GM23338 (cell line): ENCODE results near the gene CTNNA3. TPM values are rescaled to one million over a fixed set of nuclear protein-coding genes. Genes with fewer than 3 reads are reported as not detected.

ENCODE experiments used
- ATAC-seq: fragments of 200-7000 bp; cut with Tn5 transposase; 3 replicates; pipeline ENCODE4 v1.9.1; 2020
- DNase-seq: peaks from one replicate; pipeline ENCODE4 v3.0.0-alpha.2; 2015; ENCODE audit warnings: low spot score
- H2AFZ ChIP-seq: fragments of 200-600 bp; sonication (generic); 2 replicates; pipeline ENCODE4 v1.8.0; 2016; ENCODE audit warnings: antibody characterized with exemption, mild to moderate bottlenecking, moderate library complexity
- H3F3A ChIP-seq: fragments of 200-600 bp; sonication (generic); replicated peaks from 2 replicates; pipeline ENCODE4 v1.8.0; 2017; ENCODE audit warnings: antibody characterized with exemption, mixed run types, low read depth
- H3K27ac ChIP-seq: fragments of 200-600 bp; sonication (generic); 2 replicates; pipeline ENCODE4 v1.6.1; 2016; ENCODE audit warnings: low read depth
- H3K27me3 ChIP-seq: fragments of 200-600 bp; sonication (generic); 2 replicates; pipeline ENCODE4 v1.8.0; 2016; ENCODE audit warnings: mild to moderate bottlenecking, mixed run types, moderate library complexity; ENCODE audit not compliant: insufficient read depth
- H3K36me3 ChIP-seq: fragments of 200-600 bp; sonication (generic); 2 replicates; pipeline ENCODE4 v1.8.0; 2016; ENCODE audit warnings: mild to moderate bottlenecking; ENCODE audit not compliant: insufficient read depth
- H3K4me1 ChIP-seq: fragments of 200-600 bp; sonication (generic); 2 replicates; pipeline ENCODE4 v1.8.0; 2016; ENCODE audit warnings: mild to moderate bottlenecking, moderate library complexity; ENCODE audit not compliant: insufficient read depth
- H3K4me2 ChIP-seq: fragments of 200-600 bp; sonication (generic); 2 replicates; pipeline ENCODE4 v1.7.1; 2017; ENCODE audit warnings: mixed run types
- H3K4me3 ChIP-seq: fragments of 200-600 bp; sonication (generic); 2 replicates; pipeline ENCODE4 v1.6.1; 2016; ENCODE audit warnings: mixed run types
- H3K79me2 ChIP-seq: fragments of 200-600 bp; sonication (generic); replicated peaks from 2 replicates; pipeline ENCODE4 v1.8.0; 2017; ENCODE audit warnings: mild to moderate bottlenecking; ENCODE audit not compliant: insufficient read depth
- H3K9me2 ChIP-seq: fragments of 200-600 bp; sonication (generic); 2 replicates; pipeline ENCODE4 v1.8.0; 2017; ENCODE audit not compliant: insufficient read depth
- H4K20me1 ChIP-seq: fragments of 200-600 bp; sonication (generic); replicated peaks from 2 replicates; pipeline ENCODE4 v1.8.0; 2017; ENCODE audit warnings: mild to moderate bottlenecking; ENCODE audit not compliant: insufficient read depth
- H3K27ac Mint-ChIP-seq: 2 replicates; pipeline ENCODE4 v1.8.0; 2020; ENCODE audit warnings: inconsistent platforms, mild to moderate bottlenecking, moderate library complexity, mixed read lengths
- H3K27me3 Mint-ChIP-seq: 3 replicates; pipeline ENCODE4 v1.8.0; 2022; ENCODE audit warnings: low read depth, mild to moderate bottlenecking, moderate library complexity, mixed read lengths, inconsistent platforms; ENCODE audit not compliant: insufficient read depth, poor library complexity
- H3K36me3 Mint-ChIP-seq: 3 replicates; pipeline ENCODE4 v1.8.0; 2021; ENCODE audit warnings: low read depth, mild to moderate bottlenecking, inconsistent platforms, moderate library complexity, mixed read lengths
- H3K4me1 Mint-ChIP-seq: 3 replicates; pipeline ENCODE4 v1.8.0; 2020; ENCODE audit warnings: mild to moderate bottlenecking, inconsistent platforms, mixed read lengths
- H3K4me3 Mint-ChIP-seq: 3 replicates; pipeline ENCODE4 v1.8.0; 2021; ENCODE audit warnings: moderate library complexity, mild to moderate bottlenecking, inconsistent platforms, mixed read lengths
- H3K9me3 Mint-ChIP-seq: 3 replicates; pipeline ENCODE4 v1.8.0; 2020; ENCODE audit warnings: moderate library complexity, mild to moderate bottlenecking, inconsistent platforms, mixed read lengths
- CREB1 ChIP-seq: fragments of 250-450 bp; sonication (Bioruptor Pico); IDR thresholded peaks from 2 replicates; pipeline ENCODE4 v1.5.0; 2020; ENCODE audit warnings: low read depth, mild to moderate bottlenecking, moderate library complexity
- CTCF ChIP-seq, 2 experiments: fragments of 200-600 bp in 1 of 2; sonication (generic) in 1 of 2; conservative IDR thresholded peaks; 2 replicates each; pipeline versions ENCODE4 v1.5.1 to v1.6.1; 2016 to 2017; ENCODE audit warnings: antibody characterized with exemption in 2 of 2, low read depth in 2 of 2, mild to moderate bottlenecking in 2 of 2, moderate library complexity in 1 of 2
- ETS1 ChIP-seq: IDR thresholded peaks from 2 replicates; pipeline ENCODE4 v1.6.1; 2016; ENCODE audit warnings: antibody characterized with exemption
- EZH2 ChIP-seq: fragments of 200-600 bp; sonication (generic); IDR thresholded peaks from one replicate; pipeline ENCODE4 v1.8.0; 2017; ENCODE audit warnings: antibody characterized with exemption, mild to moderate bottlenecking, low read depth; ENCODE audit not compliant: unreplicated experiment
- EZH2phosphoT487 ChIP-seq: fragments of 200-600 bp; sonication (generic); IDR thresholded peaks from one replicate; pipeline ENCODE4 v1.8.1; 2018; ENCODE audit warnings: antibody characterized with exemption; ENCODE audit not compliant: unreplicated experiment
- JUNB ChIP-seq: IDR thresholded peaks from one replicate; pipeline ENCODE4 v1.6.1; 2016; ENCODE audit warnings: antibody characterized with exemption; ENCODE audit not compliant: unreplicated experiment
- NANOG ChIP-seq: IDR thresholded peaks from 2 replicates; pipeline ENCODE4 v1.6.1; 2016; ENCODE audit warnings: antibody characterized with exemption, borderline replicate concordance
- POLR2AphosphoS5 ChIP-seq: IDR thresholded peaks from 2 replicates; pipeline ENCODE4 v1.6.1; 2016; ENCODE audit warnings: antibody characterized with exemption, low read depth
- REST ChIP-seq: IDR thresholded peaks from one replicate; pipeline ENCODE4 v1.6.1; 2018; ENCODE audit warnings: antibody characterized with exemption; ENCODE audit not compliant: unreplicated experiment
- STAT1 ChIP-seq: IDR thresholded peaks from one replicate; pipeline ENCODE4 v1.6.1; 2016; ENCODE audit warnings: antibody characterized with exemption; ENCODE audit not compliant: unreplicated experiment
- ZNF114 ChIP-seq: fragments of 250-450 bp; sonication (Bioruptor Pico); IDR thresholded peaks from 2 replicates; pipeline ENCODE4 v1.5.0; 2020; ENCODE audit warnings: mild to moderate bottlenecking, moderate library complexity
- ZNF331 ChIP-seq: fragments of 250-450 bp; sonication (Bioruptor Pico); IDR thresholded peaks from 2 replicates; pipeline ENCODE4 v1.5.0; 2020; ENCODE audit warnings: low read depth, mild to moderate bottlenecking, moderate library complexity
- ZNF462 ChIP-seq: fragments of 250-450 bp; sonication (Bioruptor Pico); IDR thresholded peaks from 2 replicates; pipeline ENCODE4 v1.5.0; 2020; ENCODE audit warnings: mild to moderate bottlenecking, moderate library complexity
- polyA plus RNA-seq: library from polyadenylated mRNA; unstranded; fragments of >200 nt; fragmentation: Nextera tagmentation; extraction: Ambion mirVana; gene quantifications from 2 replicates; pipeline ENCODE4 v1.2.1, GENCODE V29; 2016
- total RNA-seq: library from RNA; depleted of rRNA; stranded (reverse); fragments of >200 nt; shearing (Covaris generic); gene quantifications from 2 replicates; pipeline ENCODE4 v1.2.3, GENCODE V29; 2014

CTNNA3 gene
- total and polyA plus RNA-seq, 2 experiments from 2014 or later, result 0.71 to 3.3 TPM

- H3K4me1 Mint-ChIP-seq, result no peaks in the 10 kb centered on the region
- no peaks in the 10 kb centered on the region for H3K36me3 Mint-ChIP-seq
- no peaks in the 10 kb centered on the region for H3K79me2 ChIP-seq
- no peaks in the 10 kb centered on the region for H3K9me3 Mint-ChIP-seq
- no peaks in the 10 kb centered on the region for H3K9me2 ChIP-seq
- H4K20me1 ChIP-seq, result no peaks in the 10 kb centered on the region
- ATAC-seq, result no peak
- no peak overlapping the region for H3K4me2 ChIP-seq
- no peaks in the 10 kb centered on the region for H3F3A ChIP-seq
- no peaks in the 10 kb centered on the region for H3K27me3 Mint-ChIP-seq
- no peaks in the 10 kb centered on the region for H3K4me1 ChIP-seq
- H3K27ac Mint-ChIP-seq, result no peak overlapping the region
- H3K4me3 ChIP-seq, result no peak overlapping the region
- H3K4me3 Mint-ChIP-seq, result no peak overlapping the region
- H3K27me3 ChIP-seq, result no peaks in the 10 kb centered on the region
- TF ChIP-seq STAT1 (no peak), NANOG (no peak), POLR2AphosphoS5 (no peak), ZNF114 (CRISPR knock-in tag) (no peak), JUNB (no peak), ZNF462 (CRISPR knock-in tag) (no peak), ZNF331 (no peak), REST (no peak), CREB1 (CRISPR knock-in tag) (no peak), ETS1 (no peak), EZH2phosphoT487 (no peak), EZH2 (no peak), CTCF (conservative IDR thresholded peaks at IDR 0.05; ENCODE audit: low read depth in 2 of 2) (no peak)
- no peak for DNase-seq
- no peaks in the 10 kb centered on the region for H3K36me3 ChIP-seq
- H3K27ac ChIP-seq, result no peak overlapping the region
- no peak overlapping the region for H2AFZ ChIP-seq
These were observed 1503.7 kb downstream of the CTNNA3 start for GRCh38 chr10:66192162-66192831.
